ENCODE measurements around the gene CARD10.
"Not testable (repeated sequence)": the region's sequence is repeated elsewhere in the genome, so short reads cannot be mapped to it uniquely, and the experiment has no call there.

CARD10 gene

GRCh38 chr22:37487129-37487528 is 32.1 kb downstream of the CARD10 start:
- no peak for DNase-seq (ENCODE audit: low spot score)

DNA sequence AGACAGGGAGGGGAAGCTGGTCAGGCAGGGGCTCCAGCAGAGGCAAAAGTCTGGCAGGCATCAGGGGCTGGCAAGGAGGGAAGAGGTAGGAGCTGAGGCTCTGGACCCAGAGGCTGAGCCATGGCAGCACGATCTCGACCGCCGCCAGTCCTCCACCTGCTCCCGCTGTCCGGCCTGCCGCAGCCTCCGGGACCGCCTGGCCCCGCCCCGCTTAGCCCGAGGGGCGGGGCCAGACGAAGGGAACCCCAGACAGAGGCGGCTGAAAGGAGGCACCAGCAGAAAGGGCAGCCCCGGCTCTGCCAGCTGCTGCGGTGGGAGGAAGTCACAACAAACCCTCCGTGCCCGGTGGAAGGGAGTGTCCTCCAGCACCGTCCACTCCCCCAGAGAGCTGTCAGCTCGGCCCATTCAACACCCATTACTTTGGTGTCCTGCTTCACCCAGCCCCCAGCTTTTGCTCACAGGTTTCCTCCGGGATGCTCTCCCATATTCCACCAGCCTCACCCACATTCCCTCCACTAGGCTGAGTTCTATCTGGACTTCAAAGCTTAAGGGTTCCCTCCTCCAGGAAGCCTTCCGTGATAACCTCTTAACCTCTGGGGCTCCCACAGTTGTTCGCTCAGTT is 32.9 kb downstream of the CARD10 start, which contains the start of gene MFNG:
Gene MFNG, minus strand, starts transcription at position 161 of the 622 bp plus-strand sequence. CDS start 207 bp downstream, outside the sequence.
- peak; percentile 87 for DNase-seq (ENCODE audit: low spot score)

GRCh38 chr22:37485395-37486223 is 33.6 kb downstream of the CARD10 start:
- DNase-seq (ENCODE audit: low spot score), result no peak

- DNase-seq (ENCODE audit: low spot score), result no peak
Measured at GRCh38 chr22:37484480-37485394, 34.5 kb downstream of the CARD10 start.

DNA sequence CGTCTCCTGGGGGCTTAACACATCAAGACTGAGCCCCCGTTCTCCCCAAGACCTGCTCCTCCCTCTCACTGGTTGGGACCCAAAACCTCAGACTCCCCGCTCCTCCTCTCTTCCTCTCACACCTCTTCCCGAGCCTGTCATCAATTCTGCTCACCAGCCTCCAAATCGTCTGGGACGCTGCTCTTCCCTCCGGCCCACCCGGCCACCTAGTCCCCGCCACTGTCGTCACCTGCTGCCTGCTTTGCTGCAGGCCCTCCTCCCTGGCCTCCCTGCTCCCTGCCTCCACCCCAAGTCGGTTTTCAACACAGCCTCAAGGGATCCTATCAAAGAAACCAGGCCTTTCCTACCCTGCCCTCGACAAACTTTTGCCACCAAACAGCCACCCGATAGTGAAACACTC is 36.2 kb downstream of the CARD10 start:
- no peak for DNase-seq (ENCODE audit: low spot score)

GRCh38 chr22:37482244-37482643 is 37.0 kb downstream of the CARD10 start:
- no peak for DNase-seq (ENCODE audit: low spot score)

DNA sequence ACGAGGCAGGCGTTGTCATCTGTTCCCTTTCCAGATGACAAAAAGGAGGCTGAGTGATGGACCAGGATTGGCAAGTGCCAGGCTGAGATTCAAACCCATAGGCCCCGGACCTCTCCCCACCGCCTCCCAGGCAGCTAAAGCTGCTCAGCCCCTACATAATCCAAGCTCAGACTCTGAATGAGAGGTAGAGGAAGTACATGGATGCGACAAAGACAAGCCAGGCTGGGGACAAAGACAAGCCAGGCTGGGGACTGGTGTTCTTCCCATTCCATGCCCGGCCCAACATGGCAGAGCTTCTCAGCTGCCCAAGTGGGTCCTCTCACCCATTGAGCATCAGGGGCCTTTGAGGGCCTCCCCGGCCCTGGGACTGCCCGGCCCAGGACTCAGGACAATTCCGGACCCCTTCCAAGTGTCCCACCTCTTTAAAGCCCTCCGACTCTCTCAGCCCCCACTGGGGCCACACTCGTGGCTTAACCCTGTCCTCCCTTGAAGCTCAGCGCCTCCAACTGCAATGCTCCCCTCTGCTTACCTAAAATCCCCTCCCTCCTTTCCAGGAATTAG is 37.8 kb downstream of the CARD10 start:
- no peak for DNase-seq (ENCODE audit: low spot score)

DNA sequence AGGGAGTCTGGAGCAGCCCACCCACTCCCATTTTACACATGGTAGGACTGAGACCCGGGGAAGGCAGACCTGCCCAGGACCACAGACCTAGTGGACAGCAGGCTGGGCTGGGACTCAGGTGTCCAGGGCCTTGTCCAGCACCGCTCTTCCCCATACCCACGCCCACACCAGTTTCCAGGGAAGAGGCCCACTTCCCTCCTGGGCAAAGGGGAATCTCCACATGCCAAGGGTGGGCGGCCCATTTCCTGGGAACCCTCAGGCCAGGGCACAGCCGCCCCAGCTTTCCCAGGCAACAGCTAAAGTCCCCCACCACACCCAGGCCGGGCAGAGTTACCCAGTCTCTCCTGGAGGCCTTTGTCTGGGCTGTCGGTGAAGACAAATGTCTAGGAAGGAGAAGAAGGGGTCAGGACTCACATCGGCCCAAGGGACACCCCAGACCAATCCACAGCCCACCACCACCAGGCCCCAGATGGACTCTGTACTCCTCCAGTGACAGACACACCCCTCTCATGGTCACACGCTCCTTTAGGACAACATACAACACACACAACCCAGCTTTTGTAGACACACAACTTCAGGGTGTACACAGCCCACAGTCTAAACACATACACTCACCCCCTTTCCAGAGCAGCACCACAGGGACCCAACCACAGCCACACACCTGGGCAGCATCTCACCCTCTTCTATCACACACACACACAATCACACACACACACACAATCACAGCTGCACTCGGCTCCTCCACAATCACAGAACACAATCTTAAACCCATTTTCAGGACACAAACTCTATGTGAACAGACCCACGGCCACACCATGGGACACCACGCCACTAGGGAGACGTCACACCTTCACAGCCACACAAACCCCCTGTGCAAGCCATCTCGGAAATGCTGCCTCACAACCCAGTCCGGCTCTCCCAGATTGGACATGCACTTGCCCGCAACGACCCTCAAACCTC is 38.5 kb downstream of the CARD10 start:
- no peak for DNase-seq (ENCODE audit: low spot score)

GRCh38 chr22:37479196-37479595 is 40.0 kb downstream of the CARD10 start:
- DNase-seq (ENCODE audit: low spot score), result no peak

- no peak for DNase-seq (ENCODE audit: low spot score)
Measured at GRCh38 chr22:37476389-37477329, 42.6 kb downstream of the CARD10 start.

DNA sequence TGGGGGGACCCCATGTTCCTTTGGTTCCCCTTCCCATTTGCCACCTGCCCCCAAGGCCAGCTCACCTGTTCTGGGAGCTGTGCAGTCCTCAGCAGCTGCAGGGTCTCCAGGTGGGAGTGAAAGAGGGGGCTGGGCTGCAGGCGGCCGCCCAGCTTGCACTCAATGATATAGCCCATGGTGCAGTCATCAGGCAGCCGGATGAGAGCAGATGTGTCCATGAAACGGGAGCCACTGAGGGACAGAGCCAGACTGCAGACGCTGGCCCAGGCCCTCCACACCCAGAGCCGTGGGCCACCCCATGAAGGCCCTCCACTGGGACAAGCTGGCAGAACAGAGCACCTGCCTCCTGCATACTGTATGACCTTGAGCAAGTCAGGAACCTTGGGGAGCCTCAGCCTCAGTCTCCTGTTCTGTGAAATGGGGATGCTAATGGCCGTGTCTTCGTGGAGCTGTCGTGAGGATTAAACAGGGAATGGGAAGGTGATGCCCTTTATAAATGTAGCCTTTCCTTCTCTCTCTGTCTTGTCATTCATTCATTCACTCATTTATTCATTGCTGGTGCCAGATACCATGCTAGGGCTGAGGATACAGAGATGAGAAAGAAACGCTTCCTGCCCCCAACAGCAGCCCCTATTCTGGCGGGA is 44.6 kb downstream of the CARD10 start:
- no peak for DNase-seq (ENCODE audit: low spot score)

- DNase-seq (ENCODE audit: low spot score), result no peak
Measured at GRCh38 chr22:37473437-37473946, 45.7 kb downstream of the CARD10 start.

GRCh38 chr22:37472418-37473006 is 46.7 kb downstream of the CARD10 start:
- DNase-seq (ENCODE audit: low spot score), result peak; percentile 49

GRCh38 chr22:37471727-37472417 is 47.3 kb downstream of the CARD10 start:
- DNase-seq (ENCODE audit: low spot score), result no peak

- DNase-seq (ENCODE audit: low spot score), result no peak
Measured at GRCh38 chr22:37470087-37470445, 49.1 kb downstream of the CARD10 start.

DNA sequence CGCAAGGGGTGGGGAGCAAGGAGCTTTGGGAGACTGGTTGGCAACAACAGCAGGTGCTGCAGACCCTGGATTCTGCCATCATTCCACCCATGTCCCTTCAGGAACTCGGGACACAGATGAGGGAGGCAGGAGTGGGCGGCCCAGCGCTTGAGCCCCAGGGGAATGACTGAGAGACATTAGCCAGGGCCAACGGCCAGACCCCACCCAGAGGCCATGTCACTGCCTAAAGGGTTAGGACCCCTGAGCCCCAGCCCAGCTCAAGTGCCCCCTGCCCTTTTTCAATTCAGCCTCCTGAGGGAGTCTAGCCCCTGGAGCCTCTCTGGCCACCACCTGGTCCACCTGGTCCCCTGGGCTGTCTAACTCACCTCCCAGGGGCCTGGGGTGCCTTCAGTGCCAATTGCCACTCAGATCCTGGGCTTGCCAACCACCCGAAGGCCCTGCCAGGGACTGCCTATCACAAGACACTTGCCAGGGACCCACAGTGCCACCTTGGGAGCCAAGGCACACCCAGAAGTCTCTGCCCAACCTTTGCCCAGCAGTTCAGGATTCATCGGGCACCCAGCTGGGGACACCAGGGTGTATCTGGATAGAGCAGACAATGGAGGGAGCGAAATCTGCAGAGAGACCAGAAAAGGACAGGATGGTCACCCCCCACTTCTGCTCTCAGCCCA is 49.7 kb downstream of the CARD10 start:
- DNase-seq (ENCODE audit: low spot score), result no peak

GRCh38 chr22:37468201-37468695 is 51.0 kb downstream of the CARD10 start:
- DNase-seq (ENCODE audit: low spot score), result not testable (repeated sequence)
